H1 (cell line): ENCODE measurements around the gene CACNB2. TPM values are rescaled to one million over a fixed set of nuclear protein-coding genes. Genes with fewer than 3 reads are reported as not detected.

Source experiments
- HDAC6 ChIP-seq: IDR thresholded peaks from one replicate; pipeline ENCODE4 v1.7.1; 2012; ENCODE audit warnings: low read depth, mild to moderate bottlenecking, inconsistent platforms, low read length, moderate library complexity
- SIX5 ChIP-seq: IDR thresholded peaks from 2 replicates; pipeline ENCODE4 v1.6.1; 2011; ENCODE audit warnings: mild to moderate bottlenecking, low read depth, low read length
- polyA plus RNA-seq, 7 experiments: library from polyadenylated mRNA; depleted of rRNA in 3 of 7; stranded (reverse) in 5 of 7; unstranded in 2 of 7; fragments of >200 nt in 5 of 7; fragments of 200-250 nt in 2 of 7; gene quantifications; 1 replicate in 5 of 7; 2 replicates in 1 of 7; 4 replicates in 1 of 7; pipeline versions ENCODE4 v1.2.1 to v1.2.3, GENCODE V29; 2011 to 2013; ENCODE audit warnings: missing spikeins in 2 of 7, mixed read lengths in 2 of 7
- total RNA-seq: library from RNA; stranded (reverse); fragmentation: NEBNext Ultra II Directional; extraction: Animal tissue kit (Norgen Biotek cat#: 25700); gene quantifications from 2 replicates; pipeline ENCODE4 v1.2.1, GENCODE V29; 2021
- TF ChIP-seq, protein P1 (sequence below): IDR thresholded peaks from 2 replicates; pipeline ENCODE4 v1.6.1; 2012; ENCODE audit warnings: low read length, inconsistent platforms

CACNB2 gene
- total and polyA plus RNA-seq, 2 of the 8 experiments (the other 6 are each of a cell fraction or from before 2014, with no cell fraction given), result 2.4 to 3.2 TPM

GRCh38 chr10:18230794-18231193 is 90.6 kb downstream of the CACNB2 start (continued):
- no peak for TF ChIP-seq HDAC6
- TF ChIP-seq, protein P1, sequence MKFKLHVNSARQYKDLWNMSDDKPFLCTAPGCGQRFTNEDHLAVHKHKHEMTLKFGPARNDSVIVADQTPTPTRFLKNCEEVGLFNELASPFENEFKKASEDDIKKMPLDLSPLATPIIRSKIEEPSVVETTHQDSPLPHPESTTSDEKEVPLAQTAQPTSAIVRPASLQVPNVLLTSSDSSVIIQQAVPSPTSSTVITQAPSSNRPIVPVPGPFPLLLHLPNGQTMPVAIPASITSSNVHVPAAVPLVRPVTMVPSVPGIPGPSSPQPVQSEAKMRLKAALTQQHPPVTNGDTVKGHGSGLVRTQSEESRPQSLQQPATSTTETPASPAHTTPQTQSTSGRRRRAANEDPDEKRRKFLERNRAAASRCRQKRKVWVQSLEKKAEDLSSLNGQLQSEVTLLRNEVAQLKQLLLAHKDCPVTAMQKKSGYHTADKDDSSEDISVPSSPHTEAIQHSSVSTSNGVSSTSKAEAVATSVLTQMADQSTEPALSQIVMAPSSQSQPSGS, result no peak
- TF ChIP-seq SIX5, result no peak
- TF ChIP-seq, all 59 proteins: peak for 0
